BJ (cell line): ENCODE data around the gene CDK5R2. TPM values are rescaled to one million over a fixed set of nuclear protein-coding genes. Genes with fewer than 3 reads are reported as not detected.

ENCODE experiments used
- CTCF ChIA-PET: fragments of 350-600 bp; formaldehyde crosslinking; extraction: SDS; loops from one replicate; lab custom pipeline; 2021; ENCODE audit warnings: antibody characterized with exemption, inconsistent platforms; lab: Yijun Ruan, JAX
- POLR2A ChIA-PET: fragments of 300-600 bp; sonication (Branson Sonifier 250); formaldehyde crosslinking; extraction: SDS; loops from one replicate; lab custom pipeline; 2021; ENCODE audit warnings: antibody characterized with exemption; lab: Charles Lee
- DNase-seq: peaks from one replicate; pipeline ENCODE4 v3.0.0-alpha.2; 2011; ENCODE audit warnings: low read depth
- H3K27me3 ChIP-seq: 2 replicates; pipeline ENCODE4 v1.6.0; 2011; ENCODE audit warnings: low read length; ENCODE audit not compliant: control insufficient read depth, insufficient read depth
- H3K36me3 ChIP-seq: 2 replicates; pipeline ENCODE4 v1.5.1; 2011; ENCODE audit warnings: low read length; ENCODE audit not compliant: control insufficient read depth, insufficient read depth
- H3K4me3 ChIP-seq: 2 replicates; pipeline ENCODE4 v1.5.1; 2011; ENCODE audit warnings: low read depth, mild to moderate bottlenecking, control low read depth, low read length
- CTCF ChIP-seq: IDR thresholded peaks from 2 replicates; pipeline ENCODE4 v1.5.1; 2011; ENCODE audit warnings: low read depth, mild to moderate bottlenecking, control low read depth, inconsistent platforms, low read length, moderate library complexity; ENCODE audit not compliant: insufficient read depth
- polyA plus RNA-seq: library from polyadenylated mRNA; depleted of rRNA; stranded (reverse); fragments of >200 nt; gene quantifications from 2 replicates; pipeline ENCODE4 v1.2.3, GENCODE V29; 2011

The CDK5R2 gene
- polyA plus RNA-seq, 1 experiment, result 0.02 TPM

GRCh38 chr2:218952160-218952559 lies 7.3 kb upstream of the CDK5R2 start:
- POLR2A ChIA-PET, result interaction anchor here (0.5 kb wide), 1 partner anchor 147 kb away, joined by 4 read pairs; no protein-coding TSS in a partner anchor
- peaks cover 16% of the 10 kb centered on the region for H3K27me3 ChIP-seq
- no peak for TF ChIP-seq CTCF
- no peak overlapping the region for H3K4me3 ChIP-seq
- no peak for DNase-seq
- CTCF ChIA-PET, result interaction anchor here (0.6 to 1.4 kb wide), 5 partner anchors 10 to 44 kb away, joined by 3 to 5 read pairs (median 3); no protein-coding TSS in a partner anchor
- H3K36me3 ChIP-seq, result no peaks in the 10 kb centered on the region

GRCh38 chr2:218953366-218953954 lies 6.0 kb upstream of the CDK5R2 start:
- Histone ChIP-seq H3K27me3 (peaks cover 27% of the 10 kb centered on the region), H3K36me3 (no peaks in the 10 kb centered on the region), H3K4me3 (no peak overlapping the region)
- no peak for TF ChIP-seq CTCF
- ChIA-PET CTCF (interaction anchor here (1.0 to 1.4 kb wide), 3 partner anchors 26 to 76 kb away, joined by 3 to 5 read pairs (median 4); no protein-coding TSS in a partner anchor), POLR2A (no interaction called here)
- DNase-seq, result no peak

- DNase-seq, result no peak
- POLR2A ChIA-PET, result no interaction called here
- CTCF ChIA-PET, result no interaction called here
- no peak for TF ChIP-seq CTCF
- no peak overlapping the region for H3K4me3 ChIP-seq
- no peaks in the 10 kb centered on the region for H3K36me3 ChIP-seq
- peaks cover 35% of the 10 kb centered on the region for H3K27me3 ChIP-seq
Observed at GRCh38 chr2:218954541-218955300, 4.7 kb upstream of the CDK5R2 start.

GRCh38 chr2:218956039-218956438 lies 3.4 kb upstream of the CDK5R2 start:
- TF ChIP-seq CTCF, result no peak
- Histone ChIP-seq H3K36me3 (no peaks in the 10 kb centered on the region), H3K27me3 (peaks cover 38% of the 10 kb centered on the region), H3K4me3 (no peak overlapping the region)
- POLR2A ChIA-PET, result no interaction called here
- CTCF ChIA-PET, result no interaction called here
- no peak for DNase-seq

- Histone ChIP-seq H3K27me3 (peaks cover 47% of the 10 kb centered on the region), H3K4me3 (no peak overlapping the region), H3K36me3 (no peaks in the 10 kb centered on the region)
- TF ChIP-seq CTCF, result no peak
- ChIA-PET POLR2A (no interaction called here), CTCF (interaction anchor here (1.4 kb wide), 1 partner anchor 81 kb away, joined by 5 read pairs; no protein-coding TSS in a partner anchor)
- no peak for DNase-seq
Observed at GRCh38 chr2:218957671-218958070, 1.8 kb upstream of the CDK5R2 start.
